ENCODE measurements around the gene RPS19BP1. TPM values are rescaled to one million over a fixed set of nuclear protein-coding genes. Genes with fewer than 3 reads are reported as not detected.

RPS19BP1 gene
- total RNA-seq, 1 donor from 2014 or later, result 58.7 TPM

GRCh38 chr22:39490966-39491680, 41.4 kb downstream of the RPS19BP1 start:
- no peaks in the 10 kb centered on the region for H3K9me3 Mint-ChIP-seq (ENCODE audit: unreplicated experiment)
- H3K36me3 ChIP-seq (ENCODE audit: insufficient read depth, low read length), result no peaks in the 10 kb centered on the region
- no peaks in the 10 kb centered on the region for H3K27me3 ChIP-seq (ENCODE audit: insufficient read depth, low read length)
- no peaks in the 10 kb centered on the region for H4K20me1 ChIP-seq (ENCODE audit: insufficient read depth, low read length)
- H3K4me1 ChIP-seq (ENCODE audit: insufficient read depth, low read length), result peaks cover 14% of the 10 kb centered on the region
- no peak overlapping the region for H3K27ac ChIP-seq (ENCODE audit: low read depth, low read length)
- no peak overlapping the region for H3K4me3 Mint-ChIP-seq (ENCODE audit: unreplicated experiment)
- H3K36me3 Mint-ChIP-seq (ENCODE audit: low read depth, unreplicated experiment), result peaks cover 4% of the 10 kb centered on the region
- H3K27ac Mint-ChIP-seq (ENCODE audit: unreplicated experiment), result peak overlapping the region; percentile 53
- H3K4me3 ChIP-seq (ENCODE audit: insufficient read depth, low read depth, low read length), result no peak overlapping the region
- H3K4me2 ChIP-seq (ENCODE audit: low read length), result no peak overlapping the region
- TF ChIP-seq CTCF (IDR thresholded peaks at IDR 0.05; ENCODE audit: insufficient read depth, low read depth, low read length) (no peak), EZH2 (IDR thresholded peaks at IDR 0.05; ENCODE audit: insufficient read depth, low read length) (no peak)
- H3K9me3 ChIP-seq (ENCODE audit: insufficient read depth, low read depth, low read length), result no peaks in the 10 kb centered on the region
- peaks cover 5% of the 10 kb centered on the region for H3K4me1 Mint-ChIP-seq (ENCODE audit: low read depth, unreplicated experiment)
- no peak overlapping the region for H2AFZ ChIP-seq (ENCODE audit: low read depth, low read length)
- H3K9ac ChIP-seq (ENCODE audit: low read length), result no peak overlapping the region
- no peaks in the 10 kb centered on the region for H3K79me2 ChIP-seq (ENCODE audit: insufficient read depth, low read length)
- DNase-seq (ENCODE audit: low read depth) (no peak), FAIRE-seq (no peak)
- H3K27me3 Mint-ChIP-seq (ENCODE audit: low read depth, unreplicated experiment), result peaks cover 1% of the 10 kb centered on the region

GRCh38 chr22:39490135-39490798, 42.3 kb downstream of the RPS19BP1 start:
- H3K27me3 ChIP-seq (ENCODE audit: insufficient read depth, low read length), result no peaks in the 10 kb centered on the region
- no peak overlapping the region for H3K4me2 ChIP-seq (ENCODE audit: low read length)
- Mint-ChIP-seq H3K27me3 (ENCODE audit: low read depth, unreplicated experiment) (peaks cover 1% of the 10 kb centered on the region), H3K36me3 (ENCODE audit: low read depth, unreplicated experiment) (peaks cover 4% of the 10 kb centered on the region), H3K4me1 (ENCODE audit: low read depth, unreplicated experiment) (peaks cover 5% of the 10 kb centered on the region), H3K4me3 (ENCODE audit: unreplicated experiment) (no peak overlapping the region), H3K27ac (ENCODE audit: unreplicated experiment) (no peak overlapping the region), H3K9me3 (ENCODE audit: unreplicated experiment) (no peaks in the 10 kb centered on the region)
- no peak overlapping the region for H3K9ac ChIP-seq (ENCODE audit: low read length)
- FAIRE-seq (no peak), DNase-seq (ENCODE audit: low read depth) (peak; percentile 65)
- no peaks in the 10 kb centered on the region for H3K36me3 ChIP-seq (ENCODE audit: insufficient read depth, low read length)
- no peak overlapping the region for H3K4me3 ChIP-seq (ENCODE audit: insufficient read depth, low read depth, low read length)
- peaks cover 14% of the 10 kb centered on the region for H3K4me1 ChIP-seq (ENCODE audit: insufficient read depth, low read length)
- H2AFZ ChIP-seq (ENCODE audit: low read depth, low read length), result peak overlapping the region; percentile 5
- TF ChIP-seq EZH2 (IDR thresholded peaks at IDR 0.05; ENCODE audit: insufficient read depth, low read length) (no peak), CTCF (IDR thresholded peaks at IDR 0.05; ENCODE audit: insufficient read depth, low read depth, low read length) (no peak)
- H3K79me2 ChIP-seq (ENCODE audit: insufficient read depth, low read length), result no peaks in the 10 kb centered on the region
- H3K9me3 ChIP-seq (ENCODE audit: insufficient read depth, low read depth, low read length), result no peaks in the 10 kb centered on the region
- H3K27ac ChIP-seq (ENCODE audit: low read depth, low read length), result no peak overlapping the region
- H4K20me1 ChIP-seq (ENCODE audit: insufficient read depth, low read length), result no peaks in the 10 kb centered on the region

Measured in astrocyte (in vitro differentiated cells and primary cell).